ENCODE data around the gene COL24A1.
"Not testable (repeated sequence)": the region's sequence is repeated elsewhere in the genome, so short reads cannot be mapped to it uniquely, and the experiment has no call there.

The COL24A1 gene

GRCh38 chr1:85801520-85801919 is 355.1 kb downstream of the COL24A1 start:
- no peak for DNase-seq (ENCODE audit: low spot score)

DNA sequence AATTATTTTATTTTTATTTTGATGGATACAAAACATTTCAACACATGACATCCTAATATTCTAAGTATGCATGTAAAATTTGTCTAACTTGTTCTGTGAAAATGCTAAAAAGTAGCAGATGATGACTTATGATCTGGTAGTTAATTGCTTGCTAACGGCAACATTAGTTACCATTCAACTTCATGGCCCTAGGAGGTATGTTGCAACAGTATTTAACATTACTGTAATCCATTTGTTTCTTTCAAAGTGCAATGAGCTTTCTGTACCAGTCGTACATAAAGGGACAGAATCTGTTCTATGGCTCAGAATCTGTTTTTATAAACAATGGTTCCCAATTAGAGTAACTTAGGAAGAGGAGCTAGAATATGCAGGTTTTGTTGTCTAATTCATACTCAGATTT is 356.8 kb downstream of the COL24A1 start:
- no peak for DNase-seq (ENCODE audit: low spot score)

DNA sequence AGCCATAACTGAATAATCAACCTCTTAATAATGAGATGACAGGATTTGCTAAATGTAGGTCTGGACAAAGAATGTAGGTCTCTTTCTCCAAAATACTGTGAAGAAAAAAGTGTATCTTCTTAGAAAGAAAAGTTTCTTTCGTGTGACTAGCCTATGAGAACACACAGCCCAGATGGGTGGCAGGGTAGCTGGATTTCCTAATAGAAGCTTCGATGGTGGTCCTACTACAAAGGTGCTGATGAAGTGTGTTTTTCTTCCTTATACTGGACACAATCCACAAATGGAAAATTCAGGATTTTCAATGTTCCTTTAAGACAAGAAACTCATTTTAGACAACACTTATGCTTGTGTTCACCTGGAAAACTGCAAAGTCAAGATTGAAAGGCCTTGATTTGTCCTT is 358.2 kb downstream of the COL24A1 start:
- DNase-seq (ENCODE audit: low spot score) = no peak

GRCh38 chr1:85777021-85777420 is 379.6 kb downstream of the COL24A1 start:
- not testable (repeated sequence) for DNase-seq (ENCODE audit: low spot score)

DNA sequence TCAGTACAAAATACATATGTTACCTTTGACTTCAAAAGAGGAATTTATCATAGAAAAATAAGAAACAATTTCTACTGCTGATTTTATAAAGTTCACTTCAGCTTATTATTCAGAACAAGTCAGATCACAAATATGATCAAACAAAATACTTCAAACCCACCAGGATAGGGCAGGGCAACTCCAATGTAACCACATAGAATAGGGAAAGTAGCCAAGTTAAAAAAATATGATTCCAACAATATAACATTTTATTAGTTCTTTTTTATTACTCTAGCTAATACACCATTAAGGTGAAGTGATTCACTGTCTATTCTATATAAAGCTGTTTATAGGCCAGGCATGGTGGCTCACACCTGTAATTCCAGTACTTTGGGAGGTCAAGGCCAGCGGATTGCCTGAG is 393.8 kb downstream of the COL24A1 start:
- no peak for DNase-seq (ENCODE audit: low spot score)

GRCh38 chr1:85756864-85757263 is 399.7 kb downstream of the COL24A1 start:
- no peak for DNase-seq (ENCODE audit: low spot score)

- DNase-seq (ENCODE audit: low spot score) = no peak
These were observed 408.5 kb downstream of the COL24A1 start for GRCh38 chr1:85748120-85748519.

DNA sequence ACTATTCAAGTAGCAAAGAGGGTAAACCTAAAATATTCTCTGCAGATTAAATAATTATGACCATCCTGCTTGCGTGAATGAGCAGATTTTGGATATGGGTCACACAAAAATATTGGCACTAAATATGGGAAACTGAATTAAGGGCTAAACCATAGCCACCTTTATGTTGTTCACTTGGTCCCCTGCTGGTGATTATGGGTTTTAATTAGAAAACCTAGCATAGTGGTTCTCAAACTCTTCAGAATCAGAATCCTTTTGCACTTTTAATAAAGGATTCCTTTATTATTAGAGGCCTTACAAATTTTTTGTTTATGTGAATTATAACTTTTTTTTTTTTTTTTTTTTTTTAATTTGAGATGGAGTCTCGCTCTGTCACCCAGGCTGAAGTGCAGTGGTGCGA is 409.8 kb downstream of the COL24A1 start:
- DNase-seq (ENCODE audit: low spot score) = no peak

- DNase-seq (ENCODE audit: low spot score) = no peak
These were observed 412.8 kb downstream of the COL24A1 start for GRCh38 chr1:85743814-85744213.

DNA sequence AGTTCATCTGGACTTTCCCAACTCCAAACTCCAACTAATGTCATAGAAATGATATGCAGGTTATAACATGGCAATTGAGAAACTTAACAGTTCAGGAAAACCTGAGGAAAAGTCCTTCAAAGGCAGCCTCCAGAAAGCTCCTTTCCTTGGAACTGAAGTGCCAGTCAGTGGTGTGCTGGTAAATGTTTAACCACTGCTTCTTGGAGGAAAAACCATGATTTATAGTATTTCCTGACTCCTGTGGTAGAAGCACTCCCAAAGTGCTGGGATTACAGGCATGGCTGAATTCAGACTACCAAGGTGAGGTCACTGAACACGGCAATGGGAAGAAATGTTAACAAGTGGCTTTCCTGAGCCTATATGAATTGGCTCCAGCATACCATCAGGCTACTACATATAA is 421.6 kb downstream of the COL24A1 start:
- DNase-seq (ENCODE audit: low spot score) = no peak

DNA sequence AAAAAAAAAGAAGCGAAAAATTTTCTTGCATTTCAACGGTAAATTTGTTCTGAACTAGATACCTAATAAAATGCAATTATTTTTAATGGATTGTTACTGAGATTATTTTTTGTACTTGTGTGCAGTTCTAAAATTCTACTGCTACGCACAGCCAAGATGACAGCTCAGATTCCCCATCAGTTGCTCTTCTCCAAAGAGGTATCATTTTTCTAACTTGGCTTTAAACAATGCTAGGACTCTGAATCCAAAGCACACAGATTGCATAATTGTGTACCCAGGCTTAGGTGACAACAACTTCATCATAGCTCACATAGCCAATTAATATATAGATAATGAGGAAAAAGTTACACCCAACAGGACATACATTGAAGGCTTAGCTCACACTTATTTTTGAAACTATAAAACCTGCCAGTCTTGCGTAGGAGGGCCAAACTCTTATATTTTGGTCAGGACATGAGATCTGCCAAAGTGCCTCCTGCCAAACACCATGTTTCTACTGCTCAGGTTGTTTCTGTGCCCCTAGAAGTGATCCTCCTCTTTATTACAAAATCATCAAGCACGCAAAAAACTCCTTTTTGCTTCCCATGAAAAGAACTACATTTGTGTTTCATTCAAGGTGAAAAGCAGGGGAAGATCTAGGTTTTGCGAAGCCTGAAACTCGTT is 437.8 kb downstream of the COL24A1 start:
- DNase-seq (ENCODE audit: low spot score) = no peak

DNA sequence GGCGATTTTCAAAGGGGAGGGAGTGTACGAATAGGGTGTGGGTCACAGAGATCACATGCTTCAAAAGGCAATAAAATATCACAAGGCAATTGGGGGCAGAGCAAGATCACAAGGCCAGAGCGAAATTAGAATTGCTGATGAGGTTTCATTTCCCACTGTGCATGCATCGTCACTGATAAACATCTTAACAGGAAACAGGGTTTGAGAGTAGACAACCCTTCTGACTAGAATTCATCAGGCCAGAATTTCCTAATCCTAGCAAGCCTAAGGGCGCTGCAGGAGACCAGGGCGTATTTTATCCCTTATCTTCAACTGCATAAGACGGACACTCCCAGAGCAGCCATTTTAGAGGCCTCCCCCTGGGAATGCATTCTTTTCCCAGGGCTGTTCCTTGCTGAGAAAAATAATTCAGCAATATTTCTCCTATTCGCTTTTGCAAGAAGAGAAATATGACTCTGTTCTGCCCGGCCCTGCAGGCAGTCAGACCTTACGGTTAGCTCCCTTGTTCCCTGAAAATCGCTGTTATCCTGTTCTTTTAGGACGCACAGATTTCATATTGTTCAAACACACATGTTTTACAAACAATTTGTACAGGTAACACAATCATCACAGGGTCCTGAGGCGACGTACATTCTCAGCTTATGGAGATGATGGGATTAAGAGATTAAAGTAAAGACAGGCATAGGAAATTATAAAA is 442.0 kb downstream of the COL24A1 start:
- DNase-seq (ENCODE audit: low spot score) = not testable (repeated sequence)

DNA sequence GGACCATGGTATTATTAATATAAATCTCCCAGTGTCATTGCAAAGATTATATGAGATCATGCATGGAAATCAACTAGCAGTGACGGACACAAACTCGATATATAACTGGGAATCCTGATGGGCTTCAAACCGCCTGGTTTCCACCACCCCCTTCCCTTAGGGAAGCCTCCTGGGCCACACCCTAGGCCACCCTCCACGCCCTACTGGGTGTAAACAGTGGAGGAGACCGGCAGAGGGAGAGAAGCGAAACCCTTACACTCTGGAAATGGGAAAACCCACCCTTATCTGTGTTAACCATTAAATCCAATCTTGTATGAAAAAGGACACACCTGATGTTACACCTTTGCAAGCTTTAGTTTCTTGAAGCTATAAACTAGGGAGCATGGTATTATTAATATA is 447.7 kb downstream of the COL24A1 start:
- DNase-seq (ENCODE audit: low spot score) = peak; percentile 11

GRCh38 chr1:85707990-85708828 is 448.4 kb downstream of the COL24A1 start, which contains the start of gene ZNHIT6:
Gene ZNHIT6 (minus strand): TSS chr1:85708433. CDS start chr1:85708284, 149 bp downstream.
- DNase-seq (ENCODE audit: low spot score) = peak; percentile 87

GRCh38 chr1:85707267-85707989 is 449.1 kb downstream of the COL24A1 start:
- DNase-seq (ENCODE audit: low spot score) = peak; percentile 6

DNA sequence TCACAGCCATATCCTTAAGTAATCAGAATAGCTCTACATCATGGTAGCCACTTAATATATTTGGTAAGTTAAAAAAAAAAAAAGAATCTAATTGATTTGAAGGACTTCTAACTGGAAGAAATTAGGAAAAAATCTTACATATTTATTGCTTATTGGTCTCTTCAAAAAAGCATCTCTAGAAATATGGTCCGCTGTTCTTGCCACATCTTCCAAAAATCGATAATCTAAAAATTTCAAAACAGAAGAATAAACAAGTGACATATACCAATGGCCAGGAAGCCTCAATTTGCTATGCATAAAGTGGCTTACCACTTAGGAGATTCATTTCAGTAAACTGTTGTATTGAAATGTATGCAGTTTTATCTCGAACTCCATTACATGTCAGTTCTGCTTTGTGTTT is 450.6 kb downstream of the COL24A1 start:
- no peak for DNase-seq (ENCODE audit: low spot score)

DNA sequence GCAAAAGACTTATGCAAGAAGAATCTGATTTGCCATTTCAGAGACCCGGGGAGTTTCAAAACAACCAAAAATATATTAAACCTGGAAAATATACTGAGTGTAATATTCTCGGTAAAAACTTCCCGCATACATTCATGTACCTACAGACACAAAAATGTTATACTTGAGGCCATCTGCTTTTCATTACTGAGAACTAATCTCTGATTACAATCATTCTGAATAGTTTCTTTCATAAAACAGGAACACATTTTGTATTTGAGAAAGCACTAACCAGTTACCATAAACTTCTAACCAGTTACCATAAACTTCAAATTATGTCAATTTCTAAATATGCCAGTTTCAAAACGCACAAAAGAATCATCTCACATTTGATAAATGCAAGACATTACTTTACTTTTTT is 456.1 kb downstream of the COL24A1 start:
- DNase-seq (ENCODE audit: low spot score) = no peak

- no peak for DNase-seq (ENCODE audit: low spot score)
These were observed 458.7 kb downstream of the COL24A1 start for GRCh38 chr1:85697895-85698294.

DNA sequence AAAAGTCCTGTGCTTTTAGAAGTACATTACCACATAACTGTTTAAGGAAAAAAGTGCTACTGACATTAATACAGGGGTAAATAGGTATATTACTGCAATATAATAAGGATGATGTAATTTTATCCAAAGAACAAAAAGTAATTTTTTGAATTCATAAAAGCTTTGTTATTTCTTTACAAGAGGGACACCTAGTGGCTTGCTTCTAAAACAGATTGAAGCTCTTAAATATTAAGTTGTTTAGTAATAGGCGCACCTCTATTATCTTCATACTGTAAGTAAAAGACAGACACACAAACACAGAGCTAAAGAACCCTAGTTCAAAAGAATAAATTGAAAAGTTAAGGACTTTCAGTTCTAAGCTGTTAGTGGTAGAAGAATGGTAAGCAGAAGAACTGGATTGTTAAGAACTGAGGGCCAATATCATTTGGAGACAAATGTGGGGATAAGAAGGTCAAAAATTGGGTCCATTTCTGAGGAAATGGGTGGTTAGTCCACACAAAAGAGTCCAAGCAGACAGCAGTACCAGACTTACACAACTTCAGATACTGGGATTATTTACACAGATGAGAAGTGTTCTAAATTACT is 463.8 kb downstream of the COL24A1 start:
- DNase-seq (ENCODE audit: low spot score) = peak; percentile 45

GRCh38 chr1:85689775-85690404 is 466.7 kb downstream of the COL24A1 start:
- DNase-seq (ENCODE audit: low spot score) = no peak

All from pons (tissue), 1 donor.